Hepatocyte (in vitro differentiated cells): Measurements from ENCODE around the gene RABGAP1.

ENCODE experiments used
- CTCF ChIP-seq: fragments of 200-600 bp; sonication (generic); IDR thresholded peaks from 2 replicates; pipeline ENCODE4 v1.5.1; 2016; ENCODE audit warnings: antibody characterized with exemption, mild to moderate bottlenecking; ENCODE audit not compliant: poor library complexity
- EZH2 ChIP-seq: fragments of 200-600 bp; sonication (generic); IDR thresholded peaks from 2 replicates; pipeline ENCODE4 v1.6.1; 2016; ENCODE audit warnings: antibody characterized with exemption, mild to moderate bottlenecking, borderline replicate concordance

- TF ChIP-seq CTCF (no peak), EZH2 (no peak)
Observed at GRCh38 chr9:123149067-123149466, 208.2 kb downstream of the RABGAP1 start.
